K562 (cell line): ENCODE results near the gene TEKT2.

Source experiments
- CAMTA2 ChIP-seq: fragments of 250-450 bp; sonication (Bioruptor Pico); conservative IDR thresholded peaks from 2 replicates; pipeline ENCODE4 v1.5.1; 2022
- CTCF ChIP-seq, 3 experiments: IDR thresholded peaks in 2 of 3; conservative IDR thresholded peaks in 1 of 3; 2 replicates each; pipeline ENCODE4 v1.5.1; 2011 to 2012; ENCODE audit warnings: low read length in 3 of 3, mild to moderate bottlenecking in 3 of 3, control low read depth in 2 of 3, improper control_type of control experiment in 1 of 3, inconsistent platforms in 1 of 3, low read depth in 1 of 3, mixed read lengths in 1 of 3, moderate library complexity in 1 of 3; ENCODE audit not compliant: insufficient read depth in 2 of 3
- E2F6 ChIP-seq, 2 experiments: IDR thresholded peaks; 2 replicates each; pipeline ENCODE4 v1.6.1; 2011; ENCODE audit warnings: borderline replicate concordance in 1 of 2, control low read depth in 1 of 2, low read depth in 1 of 2, low read length in 1 of 2, mild to moderate bottlenecking in 1 of 2, mixed read lengths in 1 of 2, moderate library complexity in 1 of 2; ENCODE audit not compliant: insufficient read depth in 1 of 2, insufficient read length in 1 of 2, poor library complexity in 1 of 2, severe bottlenecking in 1 of 2; ENCODE audit errors: extremely low read depth in 1 of 2
- GABPA ChIP-seq: fragments of 200-800 bp; sonication (Bioruptor generic); conservative IDR thresholded peaks from 2 replicates; pipeline ENCODE4 v1.6.1; 2016; ENCODE audit warnings: low read depth, missing genetic modification characterization, missing compliant biosample characterization
- MEIS2 ChIP-seq: fragments of 450-650 bp; IDR thresholded peaks from 2 replicates; pipeline ENCODE4 v1.6.1; 2014; ENCODE audit warnings: mild to moderate bottlenecking; ENCODE audit not compliant: partially characterized antibody
- MYC ChIP-seq, 2 experiments: fragments of 250-450 bp in 1 of 2; sonication (Bioruptor Pico) in 1 of 2; IDR thresholded peaks; 2 replicates each; pipeline versions ENCODE4 v1.5.1 to v1.6.1; 2012 to 2021; ENCODE audit warnings: low read depth in 2 of 2, borderline replicate concordance in 1 of 2, improper control_type of control experiment in 1 of 2, low read length in 1 of 2, mild to moderate bottlenecking in 1 of 2, moderate library complexity in 1 of 2
- PCBP2 ChIP-seq: fragments of 200-400 bp; formaldehyde crosslinking; IDR thresholded peaks from 2 replicates; pipeline ENCODE4 v1.6.1; 2018; ENCODE audit warnings: low read length, low read depth, mild to moderate bottlenecking, moderate library complexity; ENCODE audit not compliant: poor library complexity, severe bottlenecking
- POLR2A ChIP-seq: fragments of 450-650 bp; conservative IDR thresholded peaks from 2 replicates; pipeline ENCODE4 v1.6.1; 2016
- POLR2AphosphoS5 ChIP-seq: IDR thresholded peaks from 2 replicates; pipeline ENCODE4 v1.6.1; 2011; ENCODE audit warnings: mild to moderate bottlenecking, low read depth, low read length, moderate library complexity; ENCODE audit not compliant: control insufficient read depth, insufficient read depth
- SAFB ChIP-seq: fragments of 200-400 bp; formaldehyde crosslinking; IDR thresholded peaks from 2 replicates; pipeline ENCODE4 v1.6.1; 2017; ENCODE audit warnings: low read depth, low read length, borderline replicate concordance
- STAT5A ChIP-seq: IDR thresholded peaks from 2 replicates; pipeline ENCODE4 v1.6.1; 2012; ENCODE audit warnings: low read length, inconsistent platforms, borderline replicate concordance
- TBP ChIP-seq: optimal IDR thresholded peaks from 2 replicates; pipeline ENCODE3; 2011; ENCODE audit warnings: low read depth, low read length, improper control_type of control experiment

- TF ChIP-seq E2F6 (IDR thresholded peaks at IDR 0.05; ENCODE audit: borderline replicate concordance in 1 of 2, extremely low read depth in 1 of 2, insufficient read depth in 1 of 2, insufficient read length in 1 of 2, low read depth in 1 of 2, low read length in 1 of 2, poor library complexity in 1 of 2, severe bottlenecking in 1 of 2) (no peak), PCBP2 (no peak), CAMTA2 (CRISPR knock-in tag) (no peak), POLR2AphosphoS5 (no peak), MEIS2 (no peak), CTCF (IDR thresholded peaks at IDR 0.05 in 2 of 3, conservative IDR thresholded peaks at IDR 0.05 in 1 of 3; ENCODE audit: insufficient read depth in 2 of 3, low read depth in 1 of 3, low read length in 3 of 3) (no peak), GABPA (tag) (no peak), MYC (IDR thresholded peaks at IDR 0.05; ENCODE audit: low read depth, low read length) (no peak), MYC (CRISPR knock-in tag; IDR thresholded peaks at IDR 0.05; ENCODE audit: borderline replicate concordance, low read depth) (no peak), STAT5A (no peak), SAFB (no peak), POLR2A (no peak), TBP (no peak)
Observed at GRCh38 chr1:36067871-36068270, 16.0 kb upstream of the TEKT2 start.
